Motor neuron (in vitro differentiated cells): ENCODE data around the gene AKT2. TPM values are rescaled to one million over a fixed set of nuclear protein-coding genes. Genes with fewer than 3 reads are reported as not detected.

Source experiments
- ATAC-seq, 8 experiments: fragments of 200-7000 bp; cut with Tn5 transposase; replicated peaks in 6 of 8; 2 replicates each; pipeline ENCODE4 v1.8.0; 2021; ENCODE audit warnings: mild to moderate bottlenecking in 8 of 8, moderate library complexity in 8 of 8
- H3K27ac ChIP-seq, 2 donors: fragments of 250-450 bp; sonication (Bioruptor Pico); 2 replicates each; pipeline ENCODE4 v1.9.0; 2021; ENCODE audit warnings: antibody characterized with exemption in 2 of 2, mild to moderate bottlenecking in 2 of 2, moderate library complexity in 1 of 2
- H3K4me1 ChIP-seq, 2 donors: fragments of 250-450 bp; sonication (Bioruptor Pico); replicated peaks in 1 of 2; 2 replicates each; pipeline ENCODE4 v1.6.1; 2021; ENCODE audit warnings: antibody characterized with exemption in 2 of 2, mild to moderate bottlenecking in 2 of 2, moderate library complexity in 1 of 2
- H3K4me3 ChIP-seq, 5 donors: fragments of 250-450 bp; sonication (Bioruptor Pico); 2 replicates each; pipeline ENCODE4 v1.9.0; 2021; ENCODE audit warnings: antibody characterized with exemption in 5 of 5, mild to moderate bottlenecking in 5 of 5, moderate library complexity in 4 of 5
- WGBS, 10 experiments: fragments of 450-650 bp; shearing (Covaris generic); methylation state at CpG; one replicate each; pipeline ENCODE4 v1.0.0; 2022; 5-methylcytosine and 5-hydroxymethylcytosine counted together
- in situ Hi-C, 9 experiments: fragments of 400-800 bp; cut with MboI; loops; one replicate each; pipeline ENCODE4 v1.15.0; 2021; ENCODE audit warnings: low sequenced_read_pairs in 9 of 9, low pct_unique_long_range_greater_than_20kb in 2 of 9; ENCODE audit not compliant: unreplicated experiment in 9 of 9
- total RNA-seq, 8 experiments: library from RNA; unstranded; fragments of 300-600 nt; gene quantifications; 2 replicates each; pipeline versions ENCODE4 v1.2.3 to v1.2.4, GENCODE V29; 2022

AKT2 gene
- total RNA-seq, 8 experiments from 2014 or later = 21.0 to 141 (median 44.0) TPM

DNA sequence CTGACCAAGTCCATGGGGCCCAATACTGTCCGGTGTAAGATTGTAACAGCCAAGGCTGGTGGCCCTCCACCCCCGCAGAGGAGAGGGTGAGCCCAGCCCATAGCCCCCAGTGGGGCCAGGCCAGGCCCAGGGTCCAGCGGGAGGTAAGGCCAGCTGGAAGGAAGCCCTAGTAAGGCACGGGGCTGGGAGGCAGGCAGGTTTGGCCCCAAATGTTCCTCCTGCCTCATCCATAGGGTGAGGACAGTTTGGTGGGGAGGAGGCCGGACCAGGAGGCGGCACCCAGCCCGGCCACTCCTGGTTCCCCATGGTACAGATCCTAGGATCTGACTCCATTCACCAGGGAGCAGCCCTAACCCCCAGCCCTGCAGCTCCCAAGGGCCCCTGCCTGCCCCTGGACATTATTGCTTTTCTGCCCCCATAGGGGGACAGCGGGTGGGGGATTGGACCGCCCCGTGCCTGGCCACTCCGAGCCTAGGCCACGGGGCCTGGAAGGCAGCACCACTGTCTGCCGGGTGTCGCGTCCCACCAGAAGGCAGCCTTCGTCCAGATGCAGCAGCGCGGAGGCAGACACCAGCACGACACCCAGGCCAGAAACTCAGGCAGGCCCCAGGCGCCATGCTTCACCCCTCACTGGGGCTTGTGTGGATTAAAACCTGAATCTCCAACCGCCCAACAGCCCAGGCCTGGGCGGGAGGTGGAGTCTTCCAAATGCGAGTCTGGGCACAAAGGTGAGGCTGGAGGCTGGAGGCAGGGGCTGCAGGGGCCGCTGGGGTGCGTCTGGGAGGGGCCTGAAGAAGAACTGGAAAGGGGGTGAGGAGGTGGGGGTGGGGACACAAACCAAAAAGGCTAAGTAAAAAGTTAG is 52.0 kb downstream of the AKT2 start:
- H3K27ac ChIP-seq = peak overlapping the region in 1 of 2 donors; percentile 80
- in situ Hi-C loops = no loop called here
- ATAC-seq = peak in 1 of 8 experiments; percentile 2
- WGBS, 10 experiments = 100% methylated on average over 1 of the region's 25 CpGs; no CpG with 5 or more reads in 9 of the 10 experiments
- no peak overlapping the region for H3K4me3 ChIP-seq
- H3K4me1 ChIP-seq = peaks cover 17 to 18% of the 10 kb centered on the region in 2 donors

DNA sequence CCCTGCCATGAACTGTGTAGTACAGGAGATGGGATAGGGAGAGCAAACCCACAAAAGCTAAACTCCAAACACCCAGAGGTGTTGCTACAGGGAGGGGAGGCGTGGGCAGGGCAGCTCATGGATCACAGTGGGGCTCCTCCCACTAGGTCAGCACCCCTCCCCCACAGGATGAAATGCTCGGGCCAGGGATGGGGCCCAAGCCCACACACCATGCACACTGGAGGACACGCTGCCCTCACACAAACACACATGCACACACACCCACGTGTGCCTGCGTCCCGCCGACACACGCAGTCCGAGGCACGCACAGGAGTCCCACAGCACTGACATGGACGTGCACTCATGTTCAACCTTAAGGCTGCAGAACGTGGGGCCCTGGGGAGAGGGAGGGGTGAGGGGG is 52.7 kb downstream of the AKT2 start:
- ATAC-seq = peak in 6 of 8 experiments; percentile 6 to 60 (median 40)
- H3K27ac ChIP-seq = peak overlapping the region in 1 of 2 donors; percentile 80

DNA sequence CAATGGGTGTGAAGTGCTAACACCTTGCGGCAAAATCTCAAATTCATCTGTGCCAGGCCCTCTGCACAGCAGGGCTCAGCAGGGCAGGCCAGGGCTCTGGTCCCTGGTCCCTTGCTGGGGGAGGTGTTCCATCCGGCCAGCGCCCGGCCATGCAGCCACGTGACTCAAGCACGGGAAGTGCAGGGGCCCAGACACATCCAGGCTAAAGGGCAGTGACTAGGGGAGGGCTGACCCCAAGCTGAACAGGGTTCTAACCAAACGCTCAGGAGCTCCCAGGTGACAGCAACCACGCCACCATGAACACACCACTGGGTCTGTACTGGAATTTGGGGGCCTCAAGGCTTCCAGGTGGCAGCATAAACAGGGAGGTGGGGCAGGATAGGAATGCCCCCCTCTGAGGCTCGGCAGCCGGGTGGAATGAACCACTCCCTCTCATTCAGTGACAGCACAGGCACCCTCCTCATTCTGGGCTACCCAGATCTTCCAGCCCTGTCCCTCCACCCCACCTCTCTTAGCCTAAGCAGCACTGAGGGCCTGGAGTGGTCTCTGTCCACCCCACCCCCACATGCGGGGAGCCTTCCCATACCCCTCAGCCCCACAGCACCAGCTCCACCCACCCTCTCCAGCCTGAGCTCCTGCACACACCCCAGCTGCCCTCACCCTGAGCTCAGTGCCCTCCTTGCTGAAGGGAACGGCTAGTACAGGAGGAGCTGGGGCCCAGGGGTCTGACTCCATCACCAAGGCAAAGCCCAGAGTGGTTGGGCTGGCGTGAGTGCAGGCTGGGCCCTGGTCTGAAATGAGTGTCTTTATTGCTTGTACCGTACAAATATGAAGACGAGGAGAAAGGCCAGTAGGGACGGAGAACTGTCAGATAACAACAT is 53.4 kb downstream of the AKT2 start:
- 0 to 100% (median 84%) methylated on average over 1 to 3 of the region's 16 CpGs; no CpG with 5 or more reads in 5 of the 10 experiments for WGBS, 10 experiments
- Histone ChIP-seq H3K4me1 (peaks cover 17 to 18% of the 10 kb centered on the region in 2 donors), H3K4me3 (no peak overlapping the region), H3K27ac (peak overlapping the region; percentile 19 to 80)
- in situ Hi-C loops = no loop called here
- peak; percentile 7 to 89 (median 86) for ATAC-seq

More for the DNA sequence above, 52.7 kb downstream of the AKT2 start:
- peaks cover 17 to 18% of the 10 kb centered on the region in 2 donors for H3K4me1 ChIP-seq
- in situ Hi-C loops = no loop called here
- no peak overlapping the region for H3K4me3 ChIP-seq
- no CpG with 5 or more reads among the region's 12 CpGs for WGBS, 10 experiments

DNA sequence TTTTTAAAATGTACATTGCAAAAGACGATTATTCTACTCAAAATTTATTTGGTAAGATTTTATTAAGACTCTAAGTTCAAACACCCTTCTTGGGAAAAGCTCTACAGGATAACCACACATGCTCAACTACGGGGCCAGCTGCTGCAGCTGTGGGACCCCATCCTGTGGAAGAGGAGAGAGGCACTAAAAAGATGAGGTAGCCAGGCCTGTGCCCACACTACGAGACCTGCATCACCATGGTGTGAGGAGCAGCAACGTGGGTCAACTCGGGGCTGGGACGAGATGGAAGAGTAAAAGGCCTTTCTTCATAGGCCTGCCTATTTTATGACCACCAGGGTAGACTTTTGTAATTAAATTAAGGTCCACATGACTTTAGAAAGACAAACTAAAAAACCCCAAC is 54.1 kb downstream of the AKT2 start:
- Histone ChIP-seq H3K4me3 (no peak overlapping the region), H3K4me1 (peaks cover 17 to 18% of the 10 kb centered on the region in 2 donors), H3K27ac (peak overlapping the region in 1 of 2 donors; percentile 80)
- in situ Hi-C loops = no loop called here
- 50 to 100% (median 76%) methylated on average over 1 to 6 of the region's 6 CpGs; no CpG with 5 or more reads in 3 of the 10 experiments for WGBS, 10 experiments
- ATAC-seq = no peak

DNA sequence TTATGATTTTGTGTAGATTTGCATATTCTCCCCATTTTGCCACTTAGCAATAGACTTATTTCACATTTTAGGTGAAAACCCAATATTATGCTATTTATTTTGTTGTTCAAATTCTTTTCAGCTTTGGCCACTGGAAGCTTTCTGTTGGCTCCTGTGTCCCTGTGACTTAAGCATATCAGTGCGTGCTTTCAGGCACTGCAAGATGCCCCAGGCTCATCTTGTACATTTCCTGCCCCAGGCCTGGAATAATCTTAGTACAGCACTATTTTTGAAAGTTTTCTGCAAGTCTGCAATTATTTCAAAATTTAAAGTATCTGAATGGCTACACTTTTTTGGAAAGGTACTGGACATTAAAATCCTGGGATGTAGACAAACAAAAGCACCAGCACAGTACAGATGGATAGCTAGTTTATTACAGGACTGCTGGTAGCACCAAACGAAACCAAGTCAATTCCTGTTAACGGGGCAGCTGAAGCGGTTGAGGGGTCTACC is 55.2 kb downstream of the AKT2 start:
- WGBS, 10 experiments = 43 to 100% (median 80%) methylated on average over 1 to 4 of the region's 4 CpGs; no CpG with 5 or more reads in 3 of the 10 experiments
- H3K4me3 ChIP-seq = no peak overlapping the region
- no peak overlapping the region for H3K27ac ChIP-seq
- ATAC-seq = peak in 1 of 8 experiments; percentile 13
- in situ Hi-C loops = no loop called here
- H3K4me1 ChIP-seq = peaks cover 17 to 18% of the 10 kb centered on the region in 2 donors

DNA sequence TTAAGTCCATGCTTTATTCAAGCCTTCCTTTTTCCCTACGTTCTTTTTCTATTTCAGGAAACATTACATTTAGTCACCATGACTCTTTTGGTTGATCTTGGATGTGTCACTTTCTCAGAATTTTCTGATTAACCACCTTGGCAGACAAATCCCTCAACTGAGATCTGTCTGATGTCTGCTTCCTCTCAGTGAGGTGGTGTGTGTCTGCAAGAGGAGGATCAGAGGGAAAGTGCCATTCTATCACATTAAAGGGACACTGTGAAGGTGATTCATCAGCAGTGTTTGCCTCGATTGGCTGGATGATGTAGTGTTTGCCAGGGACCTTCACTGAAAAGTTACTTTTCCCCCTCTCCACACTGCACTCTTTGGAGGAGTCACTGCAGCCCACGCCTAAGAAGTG is 55.7 kb downstream of the AKT2 start:
- 0 to 100% (median 20%) methylated on average over 1 to 2 of the region's 3 CpGs; no CpG with 5 or more reads in 3 of the 10 experiments for WGBS, 10 experiments
- in situ Hi-C loops = no loop called here
- peak in 1 of 8 experiments; percentile 5 for ATAC-seq
- H3K4me1 ChIP-seq = peaks cover 17 to 18% of the 10 kb centered on the region in 2 donors
- H3K27ac ChIP-seq = no peak overlapping the region
- H3K4me3 ChIP-seq = no peak overlapping the region

DNA sequence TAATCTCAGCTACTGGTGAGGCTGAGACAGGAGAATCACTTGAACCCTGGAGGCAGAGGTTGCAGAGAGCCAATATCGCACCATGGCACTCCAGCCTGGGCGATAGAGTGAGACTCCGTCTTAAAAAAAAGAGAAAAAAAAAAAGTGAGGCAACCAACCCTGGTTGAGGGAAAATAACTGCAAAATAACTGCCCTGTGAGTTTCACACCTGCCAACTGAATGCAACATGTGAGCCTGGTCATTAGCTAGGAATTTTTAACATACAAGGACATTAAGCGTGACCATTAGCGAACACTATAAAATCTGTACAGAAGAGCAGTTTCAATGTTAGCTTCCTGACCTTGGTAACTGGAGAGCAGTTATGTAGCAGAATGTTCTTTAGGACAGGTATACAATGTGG is 56.3 kb downstream of the AKT2 start:
- no peak overlapping the region for H3K4me3 ChIP-seq
- 55 to 100% (median 95%) methylated on average over 1 to 5 of the region's 5 CpGs; no CpG with 5 or more reads in 2 of the 10 experiments for WGBS, 10 experiments
- ATAC-seq = no peak
- H3K4me1 ChIP-seq = peaks cover 17 to 18% of the 10 kb centered on the region in 2 donors
- in situ Hi-C loops = no loop called here
- H3K27ac ChIP-seq = no peak overlapping the region

DNA sequence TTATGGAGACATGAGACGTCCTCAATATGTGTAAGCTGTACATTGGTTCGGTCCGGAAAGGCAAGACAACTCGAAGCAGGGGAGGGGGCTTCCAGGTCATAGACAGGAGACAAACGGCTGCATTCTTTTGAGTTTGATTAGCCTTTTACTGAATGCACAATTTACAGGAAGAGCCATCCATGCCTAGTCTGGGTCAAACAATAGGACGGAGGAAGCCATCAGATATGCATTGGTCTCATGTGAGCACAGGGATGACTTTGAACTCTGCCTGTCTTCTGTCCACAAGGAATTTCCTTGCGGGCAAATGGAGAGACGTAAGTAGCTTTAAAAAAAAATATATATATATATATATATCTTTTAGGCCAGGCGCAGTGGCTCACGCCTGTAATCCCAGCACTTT is 56.8 kb downstream of the AKT2 start:
- no peak overlapping the region for H3K27ac ChIP-seq
- in situ Hi-C loops = no loop called here
- H3K4me1 ChIP-seq = peaks cover 17 to 18% of the 10 kb centered on the region in 2 donors
- ATAC-seq = no peak
- no peak overlapping the region for H3K4me3 ChIP-seq
- WGBS, 10 experiments = 48 to 100% (median 66%) methylated on average over 1 to 9 of the region's 10 CpGs

DNA sequence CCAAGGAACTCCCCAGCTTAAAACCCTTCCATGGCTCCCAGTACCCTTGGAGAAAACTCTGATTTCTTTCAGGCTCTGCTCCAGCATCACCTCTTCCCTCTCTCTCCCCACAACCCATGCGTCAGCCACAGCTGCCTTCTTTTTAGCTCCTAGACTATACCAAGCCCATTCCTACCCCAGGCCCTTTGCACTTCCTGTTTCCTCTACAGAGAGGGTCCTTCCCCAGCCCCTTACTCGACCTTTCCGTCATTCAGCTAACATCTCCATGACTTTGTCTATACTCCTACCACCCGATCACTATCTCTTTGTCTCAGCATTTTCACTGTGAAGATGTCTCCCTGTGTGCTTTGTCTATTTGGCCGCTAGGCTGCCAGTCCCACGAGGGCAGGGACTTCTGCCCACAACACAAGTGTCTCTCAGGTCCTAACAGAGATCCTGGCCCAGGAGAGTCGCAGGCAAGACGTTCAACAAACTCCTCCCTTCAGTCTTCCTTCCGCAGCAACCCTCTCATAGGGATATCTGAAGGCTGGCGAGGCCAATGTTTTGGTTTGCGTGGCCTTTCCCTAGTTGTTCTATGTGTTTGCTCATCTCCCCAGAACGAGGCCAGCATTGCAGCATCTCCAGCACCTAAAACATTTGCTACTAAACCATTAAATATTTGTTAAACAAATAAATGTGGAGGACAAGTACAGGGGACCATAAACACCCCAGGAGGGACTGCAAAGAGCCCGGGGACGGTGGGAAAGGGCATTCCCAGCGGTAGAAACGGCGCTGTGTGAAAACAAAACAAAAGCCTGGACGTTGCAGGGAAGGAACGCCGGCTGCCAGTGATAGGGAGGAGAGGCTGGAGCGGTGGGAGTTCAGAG is 59.5 kb downstream of the AKT2 start:
- Histone ChIP-seq H3K4me1 (no peaks in the 10 kb centered on the region), H3K27ac (no peak overlapping the region), H3K4me3 (no peak overlapping the region)
- peak in 3 of 8 experiments; percentile 15 to 39 (median 39) for ATAC-seq
- 19 to 64% (median 45%) methylated on average over 2 to 12 of the region's 21 CpGs for WGBS, 10 experiments
- in situ Hi-C loops = no loop called here

DNA sequence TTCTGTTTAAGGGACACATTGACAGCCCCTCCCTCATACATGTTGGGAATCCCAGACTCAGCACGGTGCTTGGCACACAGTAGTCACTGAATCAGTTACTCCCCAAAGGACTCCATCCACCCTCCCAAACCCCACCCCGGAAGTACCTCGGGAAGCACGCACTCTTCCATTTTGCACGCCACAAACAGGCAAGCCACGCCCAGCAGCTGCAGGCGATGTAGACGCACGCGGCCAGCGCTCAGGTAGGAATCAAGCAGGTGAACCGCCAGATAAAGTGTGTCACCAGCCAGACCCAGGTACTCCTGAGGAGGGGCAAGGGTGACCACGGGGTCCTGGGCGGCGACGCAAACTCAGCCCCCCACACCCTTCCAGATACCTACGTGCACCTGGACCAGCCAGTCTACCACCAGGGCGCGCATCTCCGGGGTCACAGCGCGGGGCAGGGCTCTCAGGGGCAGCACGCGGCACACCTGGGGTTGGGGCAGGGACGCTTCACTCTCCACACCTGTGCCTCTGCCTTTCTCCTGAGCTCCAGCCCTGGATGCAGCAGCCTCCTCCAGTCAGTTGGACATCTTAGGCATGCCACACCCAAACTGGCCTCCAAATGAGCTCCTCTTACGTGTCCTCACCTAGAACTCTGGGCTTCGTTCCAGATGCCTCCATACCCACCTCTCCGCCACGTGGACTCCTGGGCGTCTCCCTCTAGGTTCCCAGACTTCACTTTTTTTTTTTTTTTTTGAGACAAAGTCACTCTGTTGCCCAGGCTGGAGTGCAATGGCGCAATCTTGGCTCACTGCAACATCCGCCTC is 60.6 kb downstream of the AKT2 start:
- Histone ChIP-seq H3K27ac (no peak overlapping the region), H3K4me1 (no peaks in the 10 kb centered on the region), H3K4me3 (no peak overlapping the region)
- WGBS, 10 experiments = 60 to 100% (median 88%) methylated on average over 1 to 17 of the region's 32 CpGs; no CpG with 5 or more reads in 3 of the 10 experiments
- ATAC-seq = no peak
- in situ Hi-C loops = no loop called here

DNA sequence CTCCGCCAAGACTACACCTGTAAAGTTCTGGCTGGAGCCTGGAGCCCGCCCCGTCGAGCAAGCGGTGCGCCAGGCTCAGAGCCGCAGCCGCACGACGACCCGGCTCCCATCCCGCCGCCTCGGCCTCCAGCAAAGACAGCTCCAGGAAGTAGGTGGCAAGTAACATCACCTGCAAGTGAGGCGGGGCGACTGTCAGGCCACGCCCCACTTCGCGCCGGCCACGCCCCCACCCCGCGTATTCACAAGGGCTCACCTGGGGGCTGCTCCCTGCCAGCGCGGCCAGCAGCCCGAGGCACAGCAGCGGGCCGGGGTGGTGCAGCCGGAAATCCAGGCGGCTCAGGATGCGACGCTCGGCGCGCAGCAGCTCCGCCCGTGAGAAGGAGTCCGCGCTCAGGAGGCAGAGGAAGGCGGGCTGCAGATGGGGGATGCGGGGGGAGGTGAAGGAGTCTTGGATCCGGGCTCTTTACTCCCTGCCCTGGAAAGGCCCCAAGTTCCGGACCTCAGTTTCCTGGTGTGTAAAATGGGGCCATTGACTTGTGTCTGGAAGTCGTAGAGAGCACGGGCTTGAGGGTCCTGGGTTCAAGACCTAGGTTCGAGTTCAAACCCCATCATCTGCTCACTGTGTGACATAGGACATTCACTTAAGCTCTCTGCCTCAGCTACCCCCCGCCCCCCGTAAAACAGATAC is 61.9 kb downstream of the AKT2 start:
- no peak overlapping the region for H3K27ac ChIP-seq
- no peaks in the 10 kb centered on the region for H3K4me1 ChIP-seq
- no peak for ATAC-seq
- in situ Hi-C loops = no loop called here
- H3K4me3 ChIP-seq = no peak overlapping the region
- WGBS, 10 experiments = 25 to 100% (median 88%) methylated on average over 2 to 11 of the region's 48 CpGs; no CpG with 5 or more reads in 3 of the 10 experiments
